ENCODE data around the gene RALGDS.

The RALGDS gene

GRCh38 chr9:133111808-133112662 lies 9.0 kb downstream of the RALGDS start:
- DNase-seq (ENCODE audit: low read depth) = no peak

GRCh38 chr9:133109931-133110650 lies 10.9 kb downstream of the RALGDS start:
- H3K4me3 ChIP-seq (ENCODE audit: low read depth, low read length) = no peak overlapping the region
- no peak for DNase-seq (ENCODE audit: low read depth)

More at GRCh38 chr9:133111808-133112662, 9.0 kb downstream of the RALGDS start:
- H3K4me3 ChIP-seq (ENCODE audit: low read depth, low read length) = no peak overlapping the region

- DNase-seq (ENCODE audit: low read depth) = no peak
- H3K4me3 ChIP-seq (ENCODE audit: low read depth, low read length) = no peak overlapping the region
Measured at GRCh38 chr9:133108794-133109641, 12.0 kb downstream of the RALGDS start.

DNA sequence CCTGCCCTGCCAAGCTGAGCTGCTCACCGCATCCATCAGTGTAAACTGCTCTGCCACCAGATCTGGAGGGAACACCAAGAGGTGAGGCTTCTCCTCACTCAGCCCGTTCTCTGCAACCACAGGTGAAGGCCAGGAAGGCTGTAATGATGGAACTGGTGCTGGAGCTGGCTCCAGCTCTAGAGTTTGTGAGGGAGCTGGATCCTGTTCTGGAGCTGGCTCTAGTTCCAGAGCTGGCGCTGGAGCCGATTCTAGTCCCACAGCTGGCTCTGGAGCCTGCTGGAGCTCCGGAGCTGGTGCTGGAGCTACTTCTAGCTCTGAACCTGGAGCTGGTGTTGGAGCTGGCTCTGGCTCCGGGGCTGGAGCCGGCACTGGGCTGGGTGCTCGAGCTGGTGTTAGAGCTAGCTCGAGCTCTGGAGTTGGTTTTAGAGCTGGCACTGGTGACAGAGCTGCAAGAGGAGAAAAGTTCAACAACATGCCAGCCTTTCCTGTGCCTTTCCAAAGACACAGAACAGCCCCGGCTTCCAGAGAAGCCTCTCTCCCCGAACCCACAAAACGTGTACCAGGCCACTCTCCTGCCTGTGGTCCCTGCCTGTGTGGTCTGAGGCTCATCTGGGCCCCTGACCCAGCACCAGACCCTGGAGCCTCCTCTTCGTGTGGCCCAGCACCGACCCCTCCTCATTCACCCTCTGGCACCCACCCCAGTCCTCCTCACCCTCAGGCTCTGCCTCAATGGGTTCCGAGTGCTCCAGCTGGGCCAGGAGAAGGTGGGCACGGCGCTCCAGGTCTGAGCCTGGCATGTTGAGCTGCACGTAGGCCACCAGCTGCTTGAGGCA lies 12.9 kb downstream of the RALGDS start:
- H3K4me3 ChIP-seq (ENCODE audit: low read depth, low read length) = no peak overlapping the region
- no peak for DNase-seq (ENCODE audit: low read depth)

GRCh38 chr9:133107245-133107722 lies 13.8 kb downstream of the RALGDS start:
- H3K4me3 ChIP-seq (ENCODE audit: low read depth, low read length) = no peak overlapping the region
- DNase-seq (ENCODE audit: low read depth) = no peak

DNA sequence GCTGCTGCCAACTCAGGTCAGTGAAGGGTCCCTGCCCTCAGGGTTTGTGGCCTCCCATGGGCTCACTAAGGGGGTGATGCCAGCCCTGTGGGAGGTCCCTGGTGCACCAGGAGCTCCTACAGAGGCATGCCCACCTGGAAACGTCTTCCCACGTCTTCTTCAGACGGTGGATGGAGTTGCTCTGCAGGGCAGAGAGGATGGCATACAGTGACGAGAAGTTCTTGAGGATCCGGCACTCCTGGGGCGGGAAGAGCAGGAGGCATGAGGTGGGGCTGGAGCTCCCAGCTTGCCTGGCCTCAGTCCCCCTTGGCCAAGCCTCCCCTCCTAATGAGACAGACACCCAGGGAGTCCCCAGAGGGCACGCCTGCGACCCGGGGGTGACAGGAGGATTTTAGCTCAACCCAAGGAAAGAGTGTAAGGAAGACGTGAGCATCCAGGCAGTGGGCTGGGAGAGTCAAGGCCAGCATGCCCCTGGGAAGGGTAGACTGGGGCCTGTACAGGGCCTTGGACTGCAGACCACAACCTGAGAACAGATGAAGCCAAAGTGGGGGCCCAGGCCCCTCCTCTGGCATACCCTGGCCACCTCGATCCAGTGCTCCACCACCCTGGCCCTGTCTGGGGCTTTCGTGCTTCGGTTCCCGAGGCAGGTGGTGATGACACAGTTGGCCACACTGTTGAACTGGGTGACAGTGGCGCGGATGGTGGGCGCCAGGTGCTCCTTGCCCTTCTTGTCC lies 14.4 kb downstream of the RALGDS start:
- H3K4me3 ChIP-seq (ENCODE audit: low read depth, low read length) = no peak overlapping the region
- DNase-seq (ENCODE audit: low read depth) = no peak

- H3K4me3 ChIP-seq (ENCODE audit: low read depth, low read length) = no peak overlapping the region
- no peak for DNase-seq (ENCODE audit: low read depth)
Measured at GRCh38 chr9:133105461-133105770, 15.6 kb downstream of the RALGDS start.

GRCh38 chr9:133104718-133105460 lies 16.2 kb downstream of the RALGDS start:
- no peak for DNase-seq (ENCODE audit: low read depth)
- no peak overlapping the region for H3K4me3 ChIP-seq (ENCODE audit: low read depth, low read length)

DNA sequence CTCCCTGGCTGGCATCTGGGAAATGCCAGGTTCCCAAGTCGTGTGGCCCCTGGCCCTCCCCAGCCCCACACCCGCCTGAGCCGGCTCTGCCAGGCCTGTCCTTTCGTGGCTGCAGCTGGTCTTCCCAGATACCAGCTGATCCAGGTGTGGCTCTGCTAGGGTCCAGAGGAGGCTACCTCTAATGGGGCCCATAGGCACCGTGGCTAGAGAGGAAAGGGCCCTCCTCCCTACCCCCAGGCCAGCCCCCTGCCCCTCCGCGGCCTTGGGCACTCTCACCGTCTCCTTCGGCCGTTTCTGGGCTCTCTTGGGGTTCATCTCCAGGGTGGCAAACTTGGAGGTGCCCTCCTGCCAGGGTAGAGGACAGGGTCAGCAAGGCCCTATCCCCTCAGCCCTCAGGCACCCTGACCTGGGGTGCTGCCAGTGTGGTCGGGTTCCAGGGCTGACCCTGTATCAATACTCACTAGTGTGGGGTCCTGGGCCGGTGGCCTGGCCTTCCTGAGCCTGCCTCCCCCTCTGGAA lies 17.0 kb downstream of the RALGDS start:
- no peak for DNase-seq (ENCODE audit: low read depth)
- H3K4me3 ChIP-seq (ENCODE audit: low read depth, low read length) = no peak overlapping the region

GRCh38 chr9:133103183-133103986 lies 17.7 kb downstream of the RALGDS start:
- DNase-seq (ENCODE audit: low read depth) = no peak

DNA sequence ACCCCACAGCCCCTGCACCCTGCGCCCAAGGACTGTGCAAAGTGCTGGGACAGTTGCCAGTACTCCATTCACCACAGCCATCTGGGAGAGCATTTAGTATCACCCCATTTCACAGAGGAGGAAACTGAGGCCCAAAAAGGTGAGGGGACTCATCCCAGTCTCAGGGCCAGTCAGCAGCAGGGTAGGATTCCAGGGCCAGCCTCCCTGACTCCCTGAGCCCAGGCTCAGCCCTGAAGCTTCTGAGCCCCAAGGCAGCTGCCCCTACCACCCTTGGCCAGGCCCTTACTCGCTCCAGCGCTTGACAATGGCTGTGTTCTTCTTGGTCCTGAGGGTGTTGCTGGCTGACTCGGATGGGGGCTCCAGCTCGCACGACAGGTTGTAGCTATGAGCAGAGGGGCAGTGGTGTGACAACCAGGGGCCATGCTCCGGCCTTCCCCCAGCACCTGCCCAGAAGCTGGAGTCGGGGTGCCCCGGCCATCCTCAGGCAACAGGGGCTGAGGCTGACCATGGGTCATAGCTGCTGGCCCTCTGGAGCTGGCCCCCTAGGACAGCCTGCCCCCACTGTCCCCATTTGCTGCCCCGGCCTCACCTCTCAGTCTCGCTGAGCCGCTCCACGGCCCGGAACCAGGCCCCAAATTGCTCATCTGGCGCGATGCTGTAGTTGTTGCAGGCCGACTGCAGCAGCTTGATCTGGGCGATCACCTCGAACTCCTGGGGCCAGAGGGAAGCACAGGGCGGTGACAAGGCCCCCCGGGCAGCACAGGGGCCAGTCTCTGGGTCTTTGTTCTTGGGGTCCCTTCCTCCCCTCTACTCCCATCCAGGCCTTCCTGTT lies 18.6 kb downstream of the RALGDS start:
- DNase-seq (ENCODE audit: low read depth) = no peak

More at GRCh38 chr9:133103183-133103986, 17.7 kb downstream of the RALGDS start:
- H3K4me3 ChIP-seq (ENCODE audit: low read depth, low read length) = no peak overlapping the region

DNA sequence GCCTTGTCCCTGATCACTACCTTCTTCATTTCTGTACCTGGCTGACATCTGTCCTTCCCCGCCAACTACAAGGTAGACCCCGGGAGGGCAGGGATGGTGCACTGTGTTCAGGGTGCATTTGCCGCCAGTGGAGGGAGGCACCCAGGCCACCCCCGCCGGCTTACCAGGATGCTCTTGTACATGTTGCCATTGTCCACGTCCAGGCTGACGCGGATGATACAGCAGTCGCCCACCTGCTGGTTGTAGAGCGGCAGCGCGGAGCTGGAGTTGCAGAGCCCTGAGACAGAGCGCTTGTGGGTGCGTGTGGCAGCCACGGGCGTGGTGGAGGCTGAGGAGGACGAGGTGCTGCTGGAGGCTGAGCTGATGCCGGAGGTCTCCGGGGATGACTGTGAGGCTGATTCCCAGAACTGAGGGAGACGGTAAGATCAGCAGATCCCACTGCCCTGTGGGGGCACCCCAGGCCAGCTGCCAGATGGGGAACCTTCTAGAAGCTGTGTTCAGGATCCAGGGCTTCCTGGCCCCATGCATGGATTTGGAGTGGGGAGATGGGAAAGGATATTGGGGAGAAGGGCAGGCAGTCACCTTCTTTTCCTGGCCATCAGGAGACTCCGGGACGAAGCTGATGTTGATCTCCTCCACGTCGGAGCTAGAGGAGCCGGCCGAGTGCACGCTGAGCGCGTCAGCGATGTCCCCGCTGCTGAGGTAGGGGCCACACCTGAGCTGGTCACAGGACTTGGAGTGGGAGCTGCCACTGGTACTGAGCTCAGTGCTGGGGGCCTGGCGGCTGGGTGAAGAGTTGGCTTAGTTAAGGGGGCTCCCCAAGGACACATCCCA lies 19.5 kb downstream of the RALGDS start:
- DNase-seq (ENCODE audit: low read depth) = no peak
- no peak overlapping the region for H3K4me3 ChIP-seq (ENCODE audit: low read depth, low read length)

More for the DNA sequence above, 18.6 kb downstream of the RALGDS start:
- no peak overlapping the region for H3K4me3 ChIP-seq (ENCODE audit: low read depth, low read length)

DNA sequence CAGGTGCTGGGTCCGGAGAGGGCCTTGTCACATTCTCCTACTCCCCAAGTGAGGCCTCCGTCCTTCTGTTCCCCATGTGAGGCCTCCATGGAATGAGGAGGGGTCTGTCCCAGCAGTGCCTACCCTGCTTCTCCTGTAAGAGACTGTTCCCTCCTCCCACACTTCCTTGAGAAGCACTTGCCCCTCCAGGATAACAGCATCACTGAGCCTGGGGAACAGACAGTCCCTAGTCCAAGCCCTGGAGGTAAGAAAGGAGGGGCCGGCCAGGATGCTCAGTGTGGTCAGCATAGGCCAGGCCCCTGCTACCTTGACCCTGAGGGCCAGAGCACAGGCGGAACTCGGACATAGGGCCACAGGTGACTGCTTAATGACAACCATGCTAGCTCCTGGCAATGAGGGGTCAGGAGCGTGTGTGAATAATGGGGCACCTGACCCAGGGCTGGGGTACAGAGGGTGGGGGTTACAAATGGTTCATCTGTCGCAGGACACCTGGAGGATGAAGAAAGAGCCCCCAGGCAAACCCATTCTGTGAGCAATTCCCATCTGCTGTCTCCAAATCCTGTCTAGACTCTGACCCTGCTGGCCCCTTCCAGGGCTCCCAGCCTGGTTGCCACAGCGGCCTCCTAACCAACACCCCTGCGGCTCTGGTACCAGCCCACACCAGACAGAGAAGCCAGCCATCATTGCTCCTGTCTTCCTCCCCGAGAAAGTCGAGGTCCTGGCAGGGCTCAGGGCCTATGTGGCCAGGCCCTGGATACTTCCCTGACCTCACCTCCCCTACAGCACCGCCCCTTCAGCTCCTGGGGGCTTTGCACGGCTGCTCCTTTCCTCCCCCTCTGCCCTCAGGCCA lies 20.3 kb downstream of the RALGDS start:
- H3K4me3 ChIP-seq (ENCODE audit: low read depth, low read length) = no peak overlapping the region
- DNase-seq (ENCODE audit: low read depth) = no peak
